ENCODE results near the gene SEPTIN6. TPM values are rescaled to one million over a fixed set of nuclear protein-coding genes. Genes with fewer than 3 reads are reported as not detected.
"Not testable (repeated sequence)": the region's sequence is repeated elsewhere in the genome, so short reads cannot be mapped to it uniquely, and the experiment has no call there.

Gene SEPTIN6
- total and polyA plus RNA-seq, 2 donors (not counting 1 experiment from before 2014, with no cell fraction given): 227 to 310 TPM

DNA sequence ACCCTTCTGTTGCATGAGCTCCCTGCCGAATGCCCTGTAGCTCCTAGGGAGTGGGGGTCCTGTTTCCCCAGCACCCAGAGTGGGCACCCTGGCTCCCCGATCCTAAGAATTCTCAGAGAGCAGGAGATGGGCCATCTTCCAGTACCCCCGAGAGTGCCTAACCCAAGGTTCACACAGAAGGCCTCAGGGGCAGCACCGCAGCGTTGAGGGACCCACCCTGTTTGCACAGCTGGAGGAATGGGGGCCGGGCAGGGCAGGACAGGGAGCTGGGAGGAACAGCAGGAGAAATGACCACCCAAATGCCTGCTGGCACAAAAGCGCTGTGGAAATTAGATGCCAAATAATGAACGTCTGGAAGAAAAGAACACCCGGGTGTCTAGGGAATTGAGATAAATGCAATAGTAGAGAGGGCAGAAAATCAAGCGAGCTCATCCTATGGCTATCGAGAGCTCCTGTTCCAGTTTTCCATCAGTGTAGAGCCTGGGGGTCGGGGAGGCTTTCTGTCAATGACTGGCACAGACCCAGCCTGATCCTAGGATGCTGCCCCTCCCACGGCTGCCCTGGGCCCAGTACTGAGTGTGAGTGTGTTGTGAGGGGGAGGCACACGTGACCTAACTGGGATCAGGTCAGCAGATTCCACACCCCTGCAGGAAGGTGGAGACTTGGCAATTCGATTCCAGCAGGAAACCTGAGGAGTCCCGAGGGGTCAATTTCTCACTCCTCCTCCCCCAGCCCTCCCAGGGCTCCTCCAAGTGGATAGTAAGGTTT is 25.7 kb downstream of the SEPTIN6 start:
- Mint-ChIP-seq H3K27ac (peak overlapping the region; percentile 63), H3K27me3 (no peaks in the 10 kb centered on the region), H3K4me3 (no peak overlapping the region), H3K4me1 (peaks cover 34% of the 10 kb centered on the region), H3K9me3 (ENCODE audit: insufficient read depth) (no peaks in the 10 kb centered on the region)
- H3K36me3 ChIP-seq (replicated peaks in 1 of 2; ENCODE audit: control extremely low read depth in 1 of 2, control insufficient read depth in 1 of 2, extremely low read depth in 1 of 2, insufficient read depth in 2 of 2, low read length in 1 of 2): peaks cover 0 to 35% of the 10 kb centered on the region in 2 experiments
- ChIA-PET POLR2A (interaction anchor here (0.6 to 1.7 kb wide), 3 partner anchors 10 to 64 kb away, joined by 3 to 5 read pairs (median 4); partner anchors contain the start of gene SEPTIN6), CTCF (interaction anchor here (1.1 to 3.1 kb wide), 5 partner anchors 22 to 134 kb away, joined by 3 to 13 read pairs (median 3); no protein-coding TSS in a partner anchor)
- TF ChIP-seq, protein P1, sequence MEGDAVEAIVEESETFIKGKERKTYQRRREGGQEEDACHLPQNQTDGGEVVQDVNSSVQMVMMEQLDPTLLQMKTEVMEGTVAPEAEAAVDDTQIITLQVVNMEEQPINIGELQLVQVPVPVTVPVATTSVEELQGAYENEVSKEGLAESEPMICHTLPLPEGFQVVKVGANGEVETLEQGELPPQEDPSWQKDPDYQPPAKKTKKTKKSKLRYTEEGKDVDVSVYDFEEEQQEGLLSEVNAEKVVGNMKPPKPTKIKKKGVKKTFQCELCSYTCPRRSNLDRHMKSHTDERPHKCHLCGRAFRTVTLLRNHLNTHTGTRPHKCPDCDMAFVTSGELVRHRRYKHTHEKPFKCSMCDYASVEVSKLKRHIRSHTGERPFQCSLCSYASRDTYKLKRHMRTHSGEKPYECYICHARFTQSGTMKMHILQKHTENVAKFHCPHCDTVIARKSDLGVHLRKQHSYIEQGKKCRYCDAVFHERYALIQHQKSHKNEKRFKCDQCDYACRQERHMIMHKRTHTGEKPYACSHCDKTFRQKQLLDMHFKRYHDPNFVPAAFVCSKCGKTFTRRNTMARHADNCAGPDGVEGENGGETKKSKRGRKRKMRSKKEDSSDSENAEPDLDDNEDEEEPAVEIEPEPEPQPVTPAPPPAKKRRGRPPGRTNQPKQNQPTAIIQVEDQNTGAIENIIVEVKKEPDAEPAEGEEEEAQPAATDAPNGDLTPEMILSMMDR (IDR thresholded peaks at IDR 0.05): no peak
- TF ChIP-seq EZH2 (IDR thresholded peaks at IDR 0.05; ENCODE audit: borderline replicate concordance, insufficient read depth, low read depth, low read length, poor library complexity, severe bottlenecking): no peak
- H3K27me3 ChIP-seq (replicated peaks in 1 of 4; ENCODE audit: control extremely low read depth in 1 of 4, control insufficient read depth in 3 of 4, insufficient read depth in 4 of 4, low read length in 3 of 4): no peaks in the 10 kb centered on the region
- no peak for ATAC-seq (ENCODE audit: low read depth)
- peaks cover 92% of the 10 kb centered on the region for H3K79me2 ChIP-seq (ENCODE audit: control insufficient read depth, insufficient read depth, low read length)
- H3K4me1 ChIP-seq (ENCODE audit: control insufficient read depth in 2 of 2, insufficient read depth in 2 of 2, low read length in 2 of 2): peaks cover 33 to 34% of the 10 kb centered on the region in 2 donors
- no peak overlapping the region for H3K9ac ChIP-seq (ENCODE audit: low read length)
- H3K4me3 ChIP-seq (ENCODE audit: control extremely low read depth in 1 of 5, extremely low read depth in 1 of 5, insufficient read depth in 1 of 5, low read depth in 2 of 5, low read length in 4 of 5): no peak overlapping the region
- 95% methylated on average over 4 of the region's 16 CpGs for WGBS (ENCODE audit: insufficient coverage)
- no peak for DNase-seq
- peak overlapping the region; percentile 60 to 66 for H3K27ac ChIP-seq (ENCODE audit: low read length in 2 of 2)
- no peaks in the 10 kb centered on the region for H3K9me3 ChIP-seq (ENCODE audit: control extremely low read depth in 1 of 3, control insufficient read depth in 2 of 3, insufficient read depth in 1 of 3, low read length in 2 of 3)
- peak overlapping the region; percentile 70 for H3K4me2 ChIP-seq (replicated peaks; ENCODE audit: low read depth, low read length, poor library complexity, severe bottlenecking)
- intact Hi-C loops (cut with micrococcal nuclease): no loop called here
- H2AFZ ChIP-seq (ENCODE audit: insufficient read depth, low read depth, low read length, poor library complexity, severe bottlenecking): no peak overlapping the region
- no peaks in the 10 kb centered on the region for H4K20me1 ChIP-seq (ENCODE audit: control insufficient read depth, insufficient read depth, low read length, poor library complexity, severe bottlenecking)

- H3K9me3 ChIP-seq (ENCODE audit: control extremely low read depth in 1 of 3, control insufficient read depth in 2 of 3, insufficient read depth in 1 of 3, low read length in 2 of 3); H4K20me1 ChIP-seq (ENCODE audit: control insufficient read depth, insufficient read depth, low read length, poor library complexity, severe bottlenecking); H3K27me3 Mint-ChIP-seq; H3K27me3 ChIP-seq (replicated peaks in 1 of 4; ENCODE audit: control extremely low read depth in 1 of 4, control insufficient read depth in 3 of 4, insufficient read depth in 4 of 4, low read length in 3 of 4); H3K9me3 Mint-ChIP-seq (ENCODE audit: insufficient read depth); H2AFZ ChIP-seq (ENCODE audit: insufficient read depth, low read depth, low read length, poor library complexity, severe bottlenecking): not testable (repeated sequence)
- Mint-ChIP-seq H3K4me3 (peak overlapping the region; percentile 69), H3K4me1 (peaks cover 41% of the 10 kb centered on the region), H3K27ac (peak overlapping the region; percentile 89)
- CTCF ChIA-PET: interaction anchor here (1.4 to 1.7 kb wide), 2 partner anchors 28 to 115 kb away, joined by 3 to 4 read pairs; partner anchors contain the start of gene SEPTIN6
- peaks cover 33 to 34% of the 10 kb centered on the region in 2 donors for H3K4me1 ChIP-seq (ENCODE audit: control insufficient read depth in 2 of 2, insufficient read depth in 2 of 2, low read length in 2 of 2)
- H3K27ac ChIP-seq (ENCODE audit: low read length in 2 of 2): peak overlapping the region; percentile 66 to 68
- peak overlapping the region; percentile 70 for H3K4me2 ChIP-seq (replicated peaks; ENCODE audit: low read depth, low read length, poor library complexity, severe bottlenecking)
- peak; percentile 56 for DNase-seq
- intact Hi-C loops (cut with micrococcal nuclease): loop anchor here (1.0 to 2.0 kb wide), 2 partner anchors 22 to 27 kb away; no protein-coding TSS in a partner anchor
- peaks cover 0 to 41% of the 10 kb centered on the region in 2 experiments for H3K36me3 ChIP-seq (replicated peaks in 1 of 2; ENCODE audit: control extremely low read depth in 1 of 2, control insufficient read depth in 1 of 2, extremely low read depth in 1 of 2, insufficient read depth in 2 of 2, low read length in 1 of 2)
- POLR2A ChIA-PET: interaction anchor here (0.6 kb wide), 1 partner anchor 115 kb away, joined by 3 read pairs; no protein-coding TSS in a partner anchor
- peaks cover 85% of the 10 kb centered on the region for H3K79me2 ChIP-seq (ENCODE audit: control insufficient read depth, insufficient read depth, low read length)
- peak overlapping the region in 1 of 5 experiments; percentile 3 for H3K4me3 ChIP-seq (ENCODE audit: control extremely low read depth in 1 of 5, extremely low read depth in 1 of 5, insufficient read depth in 1 of 5, low read depth in 2 of 5, low read length in 4 of 5)
- ATAC-seq (ENCODE audit: low read depth): peak; percentile 44
- no CpG with 5 or more reads among the region's 9 CpGs for WGBS (ENCODE audit: insufficient coverage)
- H3K9ac ChIP-seq (ENCODE audit: low read length): peak overlapping the region; percentile 29
Observed at GRCh38 chrX:119664877-119665276, 28.1 kb downstream of the SEPTIN6 start.
